ENCODE data around the gene ATF4. TPM values are rescaled to one million over a fixed set of nuclear protein-coding genes. Genes with fewer than 3 reads are reported as not detected.

ATF4 gene
- total RNA-seq, 1 donor from 2014 or later: 255 TPM

- no peak for DNase-seq (ENCODE audit: low read depth)
Observed at GRCh38 chr22:39556970-39557841, 36.8 kb downstream of the ATF4 start.

DNA sequence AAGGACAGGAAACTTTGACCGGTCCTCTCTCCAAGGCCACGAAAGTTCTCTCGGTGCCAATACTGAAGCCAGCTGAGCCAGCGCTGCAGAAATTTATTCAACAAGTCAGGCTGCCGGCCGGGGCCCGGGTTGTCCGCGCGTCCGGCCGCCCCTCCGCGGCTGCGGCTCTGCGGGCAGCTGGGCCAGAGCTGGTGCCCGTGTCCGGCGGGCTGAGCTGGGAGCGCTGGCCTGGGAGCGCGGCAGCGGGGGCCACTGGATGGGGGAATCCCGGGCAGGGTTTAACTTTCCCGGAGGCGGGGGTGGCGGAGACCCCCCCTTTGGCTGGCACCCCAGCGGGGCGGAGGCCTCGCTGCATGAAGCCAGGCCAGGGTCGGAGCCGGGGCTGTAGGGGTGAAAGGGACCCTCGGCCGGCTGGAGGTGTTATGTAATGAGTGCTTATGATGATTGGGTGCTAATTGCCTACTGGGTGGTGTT lies 37.9 kb downstream of the ATF4 start:
- DNase-seq (ENCODE audit: low read depth): no peak

DNA sequence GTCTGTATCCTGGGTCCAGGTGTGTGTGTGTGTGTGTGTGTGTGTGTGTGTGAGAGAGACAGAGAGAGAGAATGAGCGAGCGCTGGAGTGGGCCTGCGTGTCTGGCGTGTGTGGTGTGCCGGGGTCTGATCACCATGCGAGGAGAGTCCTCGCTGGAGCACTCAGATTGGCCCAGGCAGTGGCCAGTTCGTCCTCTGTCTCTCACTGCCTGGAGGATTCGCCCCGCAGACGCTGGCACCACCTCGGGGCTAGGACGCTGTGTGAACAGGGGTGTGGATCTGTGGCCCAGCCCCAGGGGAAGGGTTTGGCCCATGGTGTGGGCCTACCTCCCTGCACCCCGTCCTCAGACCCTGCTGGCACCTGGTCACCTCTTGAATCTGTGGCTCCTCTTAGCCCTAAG lies 38.6 kb downstream of the ATF4 start:
- DNase-seq (ENCODE audit: low read depth): no peak

- DNase-seq (ENCODE audit: low read depth): no peak
Observed at GRCh38 chr22:39559456-39560105, 39.2 kb downstream of the ATF4 start.

DNA sequence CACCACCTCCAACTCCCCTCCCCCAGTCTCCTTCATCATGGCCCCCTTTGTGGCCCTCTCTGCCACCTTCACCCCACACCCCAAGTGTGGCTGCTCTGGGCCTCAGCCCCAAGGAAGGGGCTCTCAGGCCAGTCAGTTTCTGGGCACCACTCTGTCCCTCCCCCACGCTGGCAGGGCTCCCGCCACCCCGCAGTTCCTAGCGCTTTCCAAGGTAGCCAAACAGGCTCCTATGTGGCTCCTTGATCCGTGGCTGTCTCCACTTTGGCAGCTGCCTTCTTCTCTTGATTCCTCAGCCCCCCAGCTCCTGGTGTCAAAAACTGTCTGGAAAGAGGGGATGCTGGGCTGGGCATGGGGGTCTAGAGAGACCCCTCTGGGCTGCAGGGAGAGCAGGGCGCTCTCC lies 39.8 kb downstream of the ATF4 start:
- DNase-seq (ENCODE audit: low read depth): no peak

- DNase-seq (ENCODE audit: low read depth): no peak
Observed at GRCh38 chr22:39562839-39563489, 42.6 kb downstream of the ATF4 start.

GRCh38 chr22:39563571-39564428 lies 43.4 kb downstream of the ATF4 start:
- DNase-seq (ENCODE audit: low read depth): no peak

DNA sequence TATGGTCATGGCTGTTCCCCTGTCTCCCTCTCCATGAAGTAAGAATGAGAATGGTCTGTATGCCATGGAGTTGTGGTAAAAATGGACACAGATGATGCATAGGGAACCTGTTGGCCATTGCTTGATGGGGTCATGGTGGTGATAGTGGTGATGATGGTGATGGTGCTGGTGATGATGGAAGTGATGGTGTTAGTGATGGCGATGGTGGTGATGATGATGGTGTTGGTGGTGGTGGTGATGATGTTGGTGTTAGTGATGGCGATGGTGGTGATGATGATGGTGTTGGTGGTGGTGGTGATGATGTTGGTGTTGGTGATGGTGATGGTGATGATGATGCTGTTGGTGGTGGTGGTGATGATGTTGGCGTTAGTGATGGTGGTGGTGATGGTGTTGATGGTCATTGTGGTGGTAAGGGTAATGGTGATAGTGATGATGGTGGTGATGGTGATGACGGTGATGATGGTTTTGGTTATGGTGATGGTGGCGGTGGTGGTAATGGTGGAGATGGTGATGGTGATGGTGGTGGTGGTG lies 45.1 kb downstream of the ATF4 start:
- no peak for DNase-seq (ENCODE audit: low read depth)

DNA sequence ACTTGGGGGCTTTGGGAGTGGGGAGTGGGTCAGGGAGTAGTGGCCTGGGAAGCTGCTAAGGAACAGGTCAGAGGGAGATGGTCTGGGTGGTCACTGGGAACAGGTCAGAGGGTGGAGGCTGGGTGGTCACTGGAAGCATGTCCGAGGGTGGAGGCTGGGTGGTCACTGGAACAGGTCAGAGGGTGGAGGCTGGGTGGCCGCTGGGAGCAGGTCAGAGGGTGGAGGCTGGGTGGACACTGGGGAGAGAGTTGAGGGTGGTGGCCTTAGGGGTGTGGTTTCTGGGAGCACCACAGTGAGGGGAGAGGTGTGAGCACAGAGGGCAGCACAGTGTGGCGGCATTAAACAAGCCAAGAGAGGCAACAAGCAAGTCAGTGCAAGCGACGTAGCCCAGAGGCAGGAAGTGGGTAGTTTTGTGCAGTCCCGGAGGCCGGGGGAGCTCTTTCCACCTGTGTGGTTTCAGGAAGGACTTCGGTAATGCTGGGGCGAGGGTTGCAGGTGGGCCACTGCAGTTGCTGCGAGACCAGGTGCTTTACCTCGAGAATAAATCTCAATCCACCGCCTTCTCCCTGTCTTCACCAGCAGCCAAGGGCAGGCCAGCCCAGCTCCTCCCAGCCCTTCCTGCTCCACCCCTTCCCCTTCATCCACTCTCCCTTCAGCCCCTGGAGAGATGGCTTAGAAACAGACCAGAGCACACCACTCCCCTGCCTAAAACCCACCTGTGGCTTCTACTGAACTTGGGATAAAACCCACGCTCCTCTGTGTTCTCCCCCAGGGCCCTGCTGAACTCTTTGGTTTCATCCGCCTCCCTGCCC lies 47.0 kb downstream of the ATF4 start:
- no peak for DNase-seq (ENCODE audit: low read depth)

DNA sequence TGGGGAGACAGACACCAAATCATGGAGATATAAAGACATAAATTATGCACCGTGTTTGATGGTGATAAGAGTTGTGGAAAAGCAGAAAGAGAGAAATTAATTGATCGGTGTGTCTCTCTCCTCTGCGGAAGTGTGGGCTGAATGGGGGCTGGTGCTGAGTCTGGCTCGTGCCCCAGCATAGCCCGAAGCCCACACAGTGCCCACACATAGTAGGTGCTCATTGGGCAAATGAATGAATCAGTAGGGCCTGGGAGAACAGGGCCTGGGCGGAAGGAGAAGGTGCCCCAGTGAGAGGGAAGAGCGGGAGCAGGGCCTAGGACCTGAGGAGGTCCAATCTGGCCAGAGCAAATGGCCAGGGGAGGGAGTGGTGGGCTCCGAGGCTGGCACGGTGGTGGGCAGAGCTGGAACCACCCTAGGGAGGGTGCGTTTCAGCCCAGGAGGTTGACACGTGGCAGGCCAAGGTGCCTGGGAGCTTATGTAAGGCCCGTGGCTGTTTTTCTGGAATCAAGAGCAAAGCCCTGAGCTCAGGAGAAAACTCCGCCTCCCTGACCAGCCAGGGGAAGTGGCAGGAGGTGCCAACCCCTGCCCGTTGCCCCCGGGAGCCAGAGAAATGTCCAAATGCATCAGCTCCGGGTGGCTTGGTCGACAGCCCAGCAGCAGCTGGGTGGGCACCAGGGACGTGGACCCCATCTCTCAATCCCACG lies 48.1 kb downstream of the ATF4 start:
- no peak for DNase-seq (ENCODE audit: low read depth)

- no peak for DNase-seq (ENCODE audit: low read depth)
Observed at GRCh38 chr22:39569066-39569465, 48.7 kb downstream of the ATF4 start.

GRCh38 chr22:39570226-39570625 lies 49.9 kb downstream of the ATF4 start:
- DNase-seq (ENCODE audit: low read depth): no peak

DNA sequence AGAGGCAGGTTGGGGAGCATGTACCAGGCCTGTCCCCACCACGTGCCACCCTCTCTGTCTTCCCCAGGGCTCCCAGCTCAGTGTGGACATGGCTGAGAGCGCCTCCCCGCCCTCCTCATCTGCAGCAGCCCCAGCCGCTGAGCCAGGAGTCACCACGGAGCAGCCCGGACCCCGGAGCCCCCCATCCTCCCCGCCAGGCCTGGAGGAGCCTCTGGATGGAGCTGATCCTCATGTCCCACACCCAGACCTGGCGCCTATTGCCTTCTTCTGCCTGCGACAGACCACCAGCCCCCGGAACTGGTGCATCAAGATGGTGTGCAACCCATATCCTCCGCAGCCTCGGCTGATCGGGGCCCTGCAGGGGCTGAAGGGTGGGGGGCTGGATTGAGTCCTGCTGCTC lies 50.3 kb downstream of the ATF4 start, which contains the start of gene CACNA1I:
Gene CACNA1I (plus strand): TSS at position 89 of the 400 bp plus-strand sequence. CDS start 0 bp downstream, at position 89.
- DNase-seq (ENCODE audit: low read depth): no peak

GRCh38 chr22:39571538-39571937 lies 51.2 kb downstream of the ATF4 start:
- DNase-seq (ENCODE audit: low read depth): no peak

Other genes with a start within 250 kb of the ATF4 start
- gene RPL3, start 200.9 kb upstream of the ATF4 start, total RNA-seq: 1,239 and 1,524 TPM in 2 replicates
- gene SYNGR1, start 170.6 kb upstream of the ATF4 start, total RNA-seq: 0.29 and 4.9 TPM in 2 replicates
- gene TAB1, start 120.8 kb upstream of the ATF4 start, total RNA-seq: 20.1 and 23.0 TPM in 2 replicates
- not detected in 2 replicates for gene MGAT3, start 63.5 kb upstream of the ATF4 start, total RNA-seq
- gene MIEF1, start 18.3 kb upstream of the ATF4 start, total RNA-seq: 21.0 TPM in 2 replicates
- gene RPS19BP1, start 12.2 kb downstream of the ATF4 start, total RNA-seq: 81.4 and 89.9 TPM in 2 replicates
- 0.05 TPM in 1 of 2 replicates, not detected in the other for gene CACNA1I, start 50.2 kb downstream of the ATF4 start, total RNA-seq

All from myocyte (in vitro differentiated cells).